ENCODE measurements around the gene PLPP7.
A peak's percentile ranks its signal among the peaks of the same experiment; 100 is the strongest.

Gene PLPP7

GRCh38 chr9:131282688-131283422 is 6.7 kb upstream of the PLPP7 start:
- peak; percentile 35 for DNase-seq

- no peak for DNase-seq
Observed at GRCh38 chr9:131284856-131285255, 4.7 kb upstream of the PLPP7 start.

- no peak for DNase-seq
Observed at GRCh38 chr9:131287359-131287758, 2.2 kb upstream of the PLPP7 start.

- DNase-seq, result no peak
Observed at GRCh38 chr9:131288217-131288616, 1.3 kb upstream of the PLPP7 start.

GRCh38 chr9:131290036-131290766 is 678 bp downstream of the PLPP7 start:
- no peak for DNase-seq

GRCh38 chr9:131290767-131291370 is 1.3 kb downstream of the PLPP7 start:
- no peak for DNase-seq

GRCh38 chr9:131291795-131292315 is 2.3 kb downstream of the PLPP7 start:
- no peak for DNase-seq

GRCh38 chr9:131292937-131293336 is 3.4 kb downstream of the PLPP7 start:
- DNase-seq, result no peak

- no peak for DNase-seq
Observed at GRCh38 chr9:131296460-131296859, 6.9 kb downstream of the PLPP7 start.

- DNase-seq, result no peak
Observed at GRCh38 chr9:131296906-131297500, 7.5 kb downstream of the PLPP7 start.

- no peak for DNase-seq
Observed at GRCh38 chr9:131297903-131298302, 8.4 kb downstream of the PLPP7 start.

GRCh38 chr9:131298341-131298740 is 8.8 kb downstream of the PLPP7 start:
- DNase-seq, result no peak

- DNase-seq, result no peak
Observed at GRCh38 chr9:131298816-131299215, 9.3 kb downstream of the PLPP7 start.

GRCh38 chr9:131299346-131299960 is 9.9 kb downstream of the PLPP7 start:
- no peak for DNase-seq

GRCh38 chr9:131299961-131300347 is 10.4 kb downstream of the PLPP7 start:
- no peak for DNase-seq

- DNase-seq, result no peak
Observed at GRCh38 chr9:131300444-131300843, 10.9 kb downstream of the PLPP7 start.

- DNase-seq, result peak; percentile 57
Observed at GRCh38 chr9:131302244-131303075, 12.9 kb downstream of the PLPP7 start.

GRCh38 chr9:131303381-131304321 is 14.1 kb downstream of the PLPP7 start:
- no peak for DNase-seq

- peak; percentile 19 for DNase-seq
Observed at GRCh38 chr9:131304676-131305355, 15.3 kb downstream of the PLPP7 start.

- no peak for DNase-seq
Observed at GRCh38 chr9:131306397-131307004, 17.0 kb downstream of the PLPP7 start.

Measured in NCI-H69 (cell line).